GM21367 (cell line): ENCODE data around the gene PPBP.
"Not testable (repeated sequence)": the region's sequence is repeated elsewhere in the genome, so short reads cannot be mapped to it uniquely, and the experiment has no call there.

ENCODE experiments used
- ATAC-seq: cut with Tn5 transposase; IDR thresholded peaks from one replicate; pipeline ENCODE4 v1.9.1; 2021; ENCODE audit not compliant: unreplicated experiment

PPBP gene

GRCh38 chr4:73998040-73999011 is 10.3 kb upstream of the PPBP start, which contains the start of gene CXCL5:
Gene CXCL5 (minus strand): TSS chr4:73998677. CDS start chr4:73998581, 96 bp downstream.
- no peak for ATAC-seq

DNA sequence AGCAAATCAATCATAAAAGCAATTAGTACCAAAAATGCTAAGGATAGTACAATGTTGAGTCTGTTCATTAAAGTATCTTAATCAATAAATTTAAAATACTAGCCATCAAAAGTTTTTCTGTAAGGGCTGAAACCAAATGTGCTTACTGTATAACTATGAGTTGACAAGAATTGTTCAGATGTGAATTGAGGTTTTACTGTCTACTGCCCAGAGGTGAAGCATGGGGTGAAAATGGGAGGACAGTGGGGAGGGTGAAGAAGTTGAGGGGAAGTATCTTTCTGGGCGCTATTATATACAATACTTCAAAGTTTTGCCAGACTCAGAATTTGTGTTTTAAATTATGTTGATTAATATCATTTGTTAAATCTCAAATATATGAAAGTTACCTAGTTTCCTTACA is 4.1 kb upstream of the PPBP start:
- no peak for ATAC-seq

- no peak for ATAC-seq
These were observed 3.7 kb upstream of the PPBP start for GRCh38 chr4:73991742-73992000.

DNA sequence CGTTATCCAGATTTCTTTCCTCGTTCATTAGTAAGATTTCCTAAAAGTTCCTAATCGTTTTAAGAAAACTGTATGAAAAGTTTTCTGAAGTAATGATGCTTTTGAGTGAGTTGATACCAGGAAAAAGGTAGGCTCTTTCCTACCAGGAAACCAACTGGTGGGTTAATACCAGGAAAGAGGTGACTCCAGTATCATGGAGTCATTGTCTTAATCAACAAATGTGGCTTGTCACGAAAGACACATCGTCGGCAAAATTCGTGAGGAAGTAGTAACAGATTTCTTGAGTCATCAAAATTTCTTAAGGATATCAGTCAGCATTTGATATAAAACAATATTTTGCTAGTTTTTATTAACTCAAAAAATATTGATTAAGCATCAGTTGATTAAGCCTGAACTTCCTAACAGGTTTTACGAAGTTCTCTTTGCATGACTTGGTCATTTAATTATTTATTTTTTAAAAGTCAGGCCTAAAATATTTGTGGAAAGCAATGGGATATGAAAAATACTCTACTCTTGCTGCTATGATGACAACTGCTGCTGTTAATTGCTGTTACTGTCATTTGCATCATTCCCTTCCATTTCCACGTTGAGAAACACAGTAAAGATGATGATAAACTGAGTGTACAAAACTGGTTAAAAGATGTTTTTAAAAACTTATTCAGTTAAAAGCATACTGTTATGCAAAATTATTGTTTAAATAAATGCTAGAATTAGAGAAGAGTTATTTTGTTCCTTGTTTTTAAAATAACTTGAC is 3.2 kb upstream of the PPBP start:
- ATAC-seq: no peak

DNA sequence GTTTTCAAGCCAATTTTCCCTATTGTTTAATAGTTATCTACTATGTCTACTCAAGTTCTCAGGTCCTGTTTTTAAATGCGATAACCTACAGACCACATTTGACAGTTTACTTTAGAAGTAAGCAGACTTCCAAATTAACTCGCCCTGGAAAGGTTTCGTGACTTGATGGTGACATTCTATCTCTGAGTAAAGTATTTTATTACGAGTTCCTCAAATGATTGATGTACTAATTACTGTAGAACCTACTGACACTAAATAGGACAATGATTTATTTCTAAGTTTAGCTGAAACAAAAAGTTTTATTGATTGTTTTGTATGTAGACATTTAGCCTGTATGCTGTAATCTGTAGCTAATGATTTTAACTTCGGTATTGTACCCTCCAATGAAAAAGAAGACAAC is 1.9 kb upstream of the PPBP start:
- no peak for ATAC-seq

DNA sequence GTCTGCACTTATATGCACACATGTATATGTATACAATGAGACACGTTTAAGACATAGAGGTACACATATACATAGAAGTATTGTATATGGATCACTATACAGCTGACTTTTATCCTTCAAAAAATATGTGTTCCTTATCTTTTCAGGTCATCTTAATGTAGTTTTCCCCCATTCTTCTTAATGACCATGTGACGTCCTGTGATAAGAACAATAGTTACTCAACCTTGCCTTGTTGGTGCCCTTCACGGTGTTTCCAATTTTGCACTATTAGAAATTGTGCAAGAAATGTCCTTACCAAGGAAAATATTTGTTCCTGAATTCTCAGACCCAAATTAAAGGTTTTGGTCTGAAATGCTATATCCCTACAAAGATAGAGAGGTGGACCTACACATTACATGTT is 1.0 kb upstream of the PPBP start:
- no peak for ATAC-seq

- no peak for ATAC-seq
These were observed 2.5 kb downstream of the PPBP start for GRCh38 chr4:73985528-73985852.

GRCh38 chr4:73984736-73985527 is 3.1 kb downstream of the PPBP start:
- no peak for ATAC-seq

DNA sequence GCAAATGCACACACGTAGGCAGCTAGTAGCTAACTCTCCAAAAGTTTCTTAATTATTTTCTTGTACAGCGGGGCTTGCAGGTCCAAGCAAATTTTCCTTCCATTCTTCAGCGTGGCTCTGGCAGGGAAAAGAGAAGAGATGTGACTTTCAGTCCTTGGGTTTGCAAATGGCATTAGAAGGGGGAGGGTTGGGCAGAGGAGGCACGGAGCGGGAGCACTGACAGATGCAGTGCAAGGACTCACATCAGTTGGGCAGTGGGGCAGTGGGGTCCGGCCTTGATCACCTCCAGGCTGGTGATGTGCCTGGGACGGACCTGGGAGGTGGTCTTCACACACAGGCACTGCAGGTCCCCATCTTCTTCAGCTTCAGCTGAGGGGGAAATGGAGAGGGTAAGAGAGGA is 6.8 kb downstream of the PPBP start:
- ATAC-seq: not testable (repeated sequence)

DNA sequence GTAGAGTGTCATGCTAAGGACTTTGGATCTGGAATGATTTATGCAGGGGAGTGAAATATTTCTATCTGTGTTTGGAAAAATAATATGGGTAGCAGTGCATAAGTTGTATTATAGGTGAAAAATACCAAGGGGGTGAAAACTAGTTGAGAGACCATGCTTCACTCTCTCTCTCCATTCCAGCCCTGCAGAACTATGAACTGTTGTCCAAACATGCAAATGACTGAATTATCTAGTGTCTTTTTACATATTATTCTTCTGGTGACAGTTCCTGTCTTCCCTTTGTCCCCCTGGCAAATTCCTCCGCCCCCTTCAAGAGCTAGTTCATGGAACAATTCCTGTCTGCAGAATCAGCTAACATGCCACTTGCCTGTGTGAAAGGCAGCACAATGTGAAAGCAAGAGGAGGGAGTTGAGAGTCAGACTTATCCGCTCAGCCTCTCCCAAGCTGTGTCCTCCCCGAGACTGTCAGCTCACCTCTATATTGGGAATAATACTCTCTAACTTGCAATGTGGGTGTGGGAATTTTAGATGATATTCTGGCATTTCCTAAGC is 8.5 kb downstream of the PPBP start:
- ATAC-seq: no peak

- no peak for ATAC-seq
These were observed 9.1 kb downstream of the PPBP start for GRCh38 chr4:73978886-73979285.

DNA sequence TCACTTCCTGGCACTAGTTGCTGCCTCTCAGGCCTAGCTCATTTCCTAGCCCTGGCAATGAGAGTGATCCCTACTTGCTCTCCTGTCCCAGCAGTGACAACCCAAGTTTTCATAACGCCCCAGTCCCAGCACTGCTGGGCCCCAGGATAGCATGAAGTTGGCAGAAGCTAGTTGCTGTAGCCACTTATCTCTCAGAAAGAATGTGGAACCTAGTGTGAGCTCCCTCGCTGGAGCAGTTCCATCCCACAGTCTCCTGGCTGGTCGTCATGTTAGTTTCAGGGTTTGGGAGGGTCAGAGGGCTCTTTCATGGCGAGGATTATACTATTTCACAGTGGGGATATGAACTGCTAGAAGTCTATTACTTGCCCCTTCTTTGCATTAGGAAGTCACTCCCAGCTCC is 11.3 kb downstream of the PPBP start:
- ATAC-seq: no peak

GRCh38 chr4:73976217-73976616 is 11.8 kb downstream of the PPBP start:
- ATAC-seq: no peak

- no peak for ATAC-seq
These were observed 13.6 kb downstream of the PPBP start for GRCh38 chr4:73974352-73974751.

DNA sequence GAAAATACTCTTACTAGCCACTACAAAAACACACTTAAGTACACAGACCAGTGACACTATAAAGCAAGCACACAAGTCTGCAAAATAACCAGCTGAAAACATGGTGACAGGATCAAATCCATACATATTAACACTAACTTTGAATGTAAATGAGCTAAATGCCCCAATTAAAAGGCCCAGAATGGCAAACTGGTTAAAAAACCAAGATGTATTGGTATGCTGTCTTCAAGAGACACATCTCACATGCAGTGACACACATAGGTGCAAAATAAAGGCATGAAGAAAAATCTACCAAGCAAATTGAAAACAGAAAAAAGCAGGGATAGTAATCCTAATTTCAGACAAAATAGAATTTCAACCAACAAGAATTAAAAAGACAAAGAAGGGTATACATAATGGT is 17.0 kb downstream of the PPBP start:
- ATAC-seq: no peak

GRCh38 chr4:73970011-73970410 is 18.0 kb downstream of the PPBP start:
- no peak for ATAC-seq

DNA sequence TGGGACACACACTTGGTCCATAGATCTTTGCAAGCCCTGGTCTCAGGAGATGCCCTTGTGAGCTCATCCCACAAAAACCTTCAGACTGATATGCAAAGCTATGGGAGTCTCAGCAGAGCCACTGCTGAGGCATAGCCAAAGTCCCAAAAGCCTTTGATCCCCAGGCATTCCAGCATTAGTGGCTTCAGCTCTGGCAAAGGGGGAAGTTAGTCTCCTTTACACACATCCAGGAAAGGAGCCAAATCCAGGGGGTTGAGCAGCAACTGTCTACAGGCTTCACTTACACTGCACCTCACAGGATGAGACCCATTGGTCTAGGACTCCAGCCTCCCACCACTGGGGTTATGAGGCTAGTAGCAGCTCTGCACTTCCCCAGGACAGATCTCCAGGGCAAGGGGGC is 20.1 kb downstream of the PPBP start:
- ATAC-seq: no peak

DNA sequence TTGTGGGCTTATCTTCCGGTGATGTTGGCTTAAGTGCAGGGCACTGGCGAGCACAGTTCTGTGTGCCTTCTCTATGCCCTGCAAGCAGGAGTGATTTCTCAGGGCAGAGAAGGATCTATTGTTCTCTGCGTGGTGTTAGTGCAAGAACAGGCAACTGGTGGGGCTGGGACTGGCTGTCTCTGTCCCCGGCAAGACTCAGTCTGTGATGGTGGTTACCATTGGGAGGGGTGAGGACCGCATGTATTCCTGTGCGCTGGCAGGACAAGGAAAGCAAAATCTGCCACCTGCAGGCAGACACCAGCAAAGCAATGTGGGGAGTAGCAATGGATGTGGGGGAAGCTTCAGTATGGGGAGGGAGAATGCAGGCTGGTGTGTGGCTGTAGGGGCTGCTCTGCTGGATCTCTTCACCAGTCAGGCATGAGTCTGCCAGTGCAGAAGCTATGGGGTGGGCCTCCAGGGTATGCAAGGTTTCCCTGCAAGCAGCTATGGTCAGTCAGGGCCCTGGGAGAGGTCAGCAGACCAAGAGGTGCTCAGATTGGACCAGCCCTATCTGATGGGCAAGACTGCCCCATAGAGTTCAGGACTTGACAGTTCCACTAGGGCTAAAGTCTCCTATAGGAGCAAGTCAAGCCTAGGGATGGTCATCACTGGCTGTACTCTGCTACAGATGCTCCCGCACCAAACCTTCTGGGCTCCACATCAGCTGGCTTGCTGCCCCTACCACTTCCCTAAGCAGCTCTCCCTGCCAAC is 23.0 kb downstream of the PPBP start:
- no peak for ATAC-seq

- no peak for ATAC-seq
These were observed 25.3 kb downstream of the PPBP start for GRCh38 chr4:73962724-73963123.

- ATAC-seq: not testable (repeated sequence)
These were observed 28.9 kb downstream of the PPBP start for GRCh38 chr4:73959041-73959440.

GRCh38 chr4:73952352-73952751 is 35.6 kb downstream of the PPBP start:
- ATAC-seq: no peak
